Erythroblast (primary cell): ENCODE measurements around the gene CCL21.

Experiments used
- GATA1 ChIP-seq: IDR thresholded peaks from 2 replicates; pipeline ENCODE4 v1.6.1; 2011; ENCODE audit warnings: low read depth, mild to moderate bottlenecking, control low read depth, low read length, moderate library complexity
- POLR2A ChIP-seq: IDR thresholded peaks from 2 replicates; pipeline ENCODE4 v1.6.1; 2011; ENCODE audit warnings: mild to moderate bottlenecking, low read length

DNA sequence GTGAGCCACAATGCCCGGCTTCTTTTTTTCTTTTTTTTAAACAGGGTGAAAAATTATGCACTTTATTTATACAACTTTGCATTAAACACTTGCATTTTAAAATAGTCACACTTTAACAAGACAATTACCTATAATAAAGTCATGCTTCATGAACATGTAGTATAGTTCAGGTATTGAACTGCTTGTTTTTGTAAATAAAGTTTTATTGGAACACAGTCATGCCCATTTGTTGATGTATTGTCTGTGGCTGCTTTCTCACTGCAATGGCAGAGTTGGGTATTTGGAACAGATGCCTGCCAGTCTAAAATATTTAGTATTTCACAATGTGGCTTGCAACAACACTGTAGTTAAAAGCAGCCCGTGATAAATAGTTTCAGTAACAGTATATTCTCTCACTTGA, 32.8 kb upstream of the CCL21 start:
- TF ChIP-seq POLR2A (no peak), GATA1 (no peak)
